Fibroblast of lung (primary cell): Measurements from ENCODE around the gene PLXNA1.

ENCODE experiments used
- CTCF ChIP-seq, 2 donors: IDR thresholded peaks in 1 of 2; conservative IDR thresholded peaks in 1 of 2; 1 replicate in 1 of 2; 2 replicates in 1 of 2; pipeline ENCODE4 v1.5.1; 2011 to 2012; ENCODE audit warnings: low read length in 2 of 2, control low read depth in 1 of 2, inconsistent platforms in 1 of 2, low read depth in 1 of 2, mild to moderate bottlenecking in 1 of 2
- EZH2 ChIP-seq: IDR thresholded peaks from 2 replicates; pipeline ENCODE4 v1.5.1; 2012; ENCODE audit warnings: low read length, control low read depth, mild to moderate bottlenecking; ENCODE audit errors: missing control alignments

GRCh38 chr3:126937533-126937932 lies 45.4 kb upstream of the PLXNA1 start:
- TF ChIP-seq CTCF (conservative IDR thresholded peaks at IDR 0.05 in 1 of 2, IDR thresholded peaks at IDR 0.05 in 1 of 2; ENCODE audit: low read depth in 1 of 2, low read length in 2 of 2) (no peak), EZH2 (no peak)
